Ectodermal cell (in vitro differentiated cells): ENCODE measurements around the gene COPS3.

Experiments
- H3K27ac ChIP-seq: 2 replicates; pipeline ENCODE4 v1.7.0; 2013; ENCODE audit warnings: mild to moderate bottlenecking, low read depth, low read length; ENCODE audit not compliant: insufficient read depth, poor library complexity, severe bottlenecking
- H3K27me3 ChIP-seq: 2 replicates; pipeline ENCODE4 v1.7.0; 2013; ENCODE audit warnings: mild to moderate bottlenecking, low read length; ENCODE audit not compliant: insufficient read depth, control insufficient read depth, poor library complexity, severe bottlenecking
- H3K36me3 ChIP-seq: one replicate; pipeline ENCODE4 v1.7.0; 2013; ENCODE audit warnings: low read length; ENCODE audit not compliant: control insufficient read depth, insufficient read depth
- H3K4me1 ChIP-seq: one replicate; pipeline ENCODE4 v1.7.0; 2013; ENCODE audit warnings: low read length; ENCODE audit not compliant: control insufficient read depth, insufficient read depth
- H3K4me3 ChIP-seq: 2 replicates; pipeline ENCODE4 v1.7.0; 2013; ENCODE audit warnings: low read depth, low read length, control low read depth; ENCODE audit not compliant: insufficient read depth
- H3K9me3 ChIP-seq: 2 replicates; pipeline ENCODE4 v1.7.0; 2013; ENCODE audit warnings: mild to moderate bottlenecking, low read length, moderate library complexity; ENCODE audit not compliant: control insufficient read depth
- WGBS, 2 experiments: methylation state at CpG; one replicate each; pipeline ENCODE4 v1.1.7; 2013; ENCODE audit warnings: missing lambda C conversion rate in 2 of 2; 5-methylcytosine and 5-hydroxymethylcytosine counted together

COPS3 gene

GRCh38 chr17:17320188-17320910 lies 39.3 kb upstream of the COPS3 start:
- no peak overlapping the region for H3K4me3 ChIP-seq
- no peaks in the 10 kb centered on the region for H3K9me3 ChIP-seq
- no peak overlapping the region for H3K27ac ChIP-seq
- H3K36me3 ChIP-seq: no peaks in the 10 kb centered on the region
- 91 to 94% methylated on average over 16 of the region's 16 CpGs for WGBS, 2 experiments
- no peaks in the 10 kb centered on the region for H3K27me3 ChIP-seq
- H3K4me1 ChIP-seq: no peaks in the 10 kb centered on the region

GRCh38 chr17:17315142-17315821 lies 34.2 kb upstream of the COPS3 start:
- Histone ChIP-seq H3K27ac (no peak overlapping the region), H3K36me3 (no peaks in the 10 kb centered on the region), H3K4me1 (no peaks in the 10 kb centered on the region), H3K9me3 (no peaks in the 10 kb centered on the region), H3K27me3 (no peaks in the 10 kb centered on the region), H3K4me3 (no peak overlapping the region)
- WGBS, 2 experiments: 86 to 90% methylated on average over 5 to 6 of the region's 6 CpGs

GRCh38 chr17:17314501-17315071 lies 33.5 kb upstream of the COPS3 start:
- no peaks in the 10 kb centered on the region for H3K9me3 ChIP-seq
- H3K4me1 ChIP-seq: no peaks in the 10 kb centered on the region
- no peak overlapping the region for H3K27ac ChIP-seq
- H3K36me3 ChIP-seq: no peaks in the 10 kb centered on the region
- WGBS, 2 experiments: 85 to 87% methylated on average over 5 of the region's 5 CpGs
- H3K4me3 ChIP-seq: no peak overlapping the region
- no peaks in the 10 kb centered on the region for H3K27me3 ChIP-seq

- 73 to 74% methylated on average over 12 of the region's 12 CpGs for WGBS, 2 experiments
These were observed 32.4 kb upstream of the COPS3 start for GRCh38 chr17:17313350-17313991.

GRCh38 chr17:17309356-17309755 lies 28.3 kb upstream of the COPS3 start:
- WGBS, 2 experiments: 79 to 90% methylated on average over 1 of the region's 1 CpG
- no peaks in the 10 kb centered on the region for H3K36me3 ChIP-seq
- H3K4me1 ChIP-seq: no peaks in the 10 kb centered on the region
- no peak overlapping the region for H3K27ac ChIP-seq
- H3K4me3 ChIP-seq: no peak overlapping the region
- no peaks in the 10 kb centered on the region for H3K9me3 ChIP-seq
- peaks cover 7% of the 10 kb centered on the region for H3K27me3 ChIP-seq

More at GRCh38 chr17:17313350-17313991, 32.4 kb upstream of the COPS3 start:
- H3K4me3 ChIP-seq: no peak overlapping the region
- no peaks in the 10 kb centered on the region for H3K27me3 ChIP-seq
- no peaks in the 10 kb centered on the region for H3K4me1 ChIP-seq
- H3K9me3 ChIP-seq: no peaks in the 10 kb centered on the region
- no peaks in the 10 kb centered on the region for H3K36me3 ChIP-seq
- H3K27ac ChIP-seq: no peak overlapping the region

- Histone ChIP-seq H3K9me3 (no peaks in the 10 kb centered on the region), H3K27me3 (peaks cover 16% of the 10 kb centered on the region), H3K36me3 (no peaks in the 10 kb centered on the region), H3K4me3 (no peak overlapping the region), H3K4me1 (no peaks in the 10 kb centered on the region), H3K27ac (no peak overlapping the region)
- WGBS, 2 experiments: 72 to 75% methylated on average over 5 to 8 of the region's 8 CpGs
These were observed 24.3 kb upstream of the COPS3 start for GRCh38 chr17:17305281-17305801.

DNA sequence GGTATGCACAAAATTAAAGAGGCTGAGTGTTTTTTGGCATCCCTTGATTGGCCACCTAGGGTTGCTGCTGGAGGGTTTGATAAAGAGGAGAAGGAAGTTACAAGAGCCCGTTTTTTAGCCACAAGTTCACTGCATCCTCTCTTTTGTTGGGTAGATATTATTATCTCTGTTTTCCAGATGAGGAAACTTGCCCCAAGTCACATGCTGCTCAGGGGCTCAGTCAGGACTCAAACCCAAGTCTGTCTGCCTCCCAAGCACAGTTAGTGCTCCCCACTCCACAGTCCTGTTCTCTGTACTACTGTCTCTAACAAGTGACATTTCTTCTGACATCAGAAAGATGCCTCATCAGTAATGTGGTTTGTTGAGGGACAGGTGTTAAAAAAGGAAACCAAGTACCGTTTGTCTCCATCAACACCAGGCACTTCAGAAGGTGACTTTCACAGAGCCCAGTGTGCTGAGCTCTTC lies 23.5 kb upstream of the COPS3 start:
- 83 to 89% methylated on average over 2 of the region's 2 CpGs for WGBS, 2 experiments
- Histone ChIP-seq H3K36me3 (no peaks in the 10 kb centered on the region), H3K4me1 (no peaks in the 10 kb centered on the region), H3K27me3 (peaks cover 16% of the 10 kb centered on the region), H3K27ac (no peak overlapping the region), H3K9me3 (no peaks in the 10 kb centered on the region), H3K4me3 (no peak overlapping the region)

GRCh38 chr17:17303847-17304490 lies 22.9 kb upstream of the COPS3 start:
- Histone ChIP-seq H3K9me3 (no peaks in the 10 kb centered on the region), H3K4me1 (no peaks in the 10 kb centered on the region), H3K36me3 (no peaks in the 10 kb centered on the region), H3K27ac (no peak overlapping the region), H3K4me3 (peak overlapping the region; percentile 53), H3K27me3 (peaks cover 16% of the 10 kb centered on the region)
- 25% methylated on average over 21 of the region's 21 CpGs for WGBS, 2 experiments

DNA sequence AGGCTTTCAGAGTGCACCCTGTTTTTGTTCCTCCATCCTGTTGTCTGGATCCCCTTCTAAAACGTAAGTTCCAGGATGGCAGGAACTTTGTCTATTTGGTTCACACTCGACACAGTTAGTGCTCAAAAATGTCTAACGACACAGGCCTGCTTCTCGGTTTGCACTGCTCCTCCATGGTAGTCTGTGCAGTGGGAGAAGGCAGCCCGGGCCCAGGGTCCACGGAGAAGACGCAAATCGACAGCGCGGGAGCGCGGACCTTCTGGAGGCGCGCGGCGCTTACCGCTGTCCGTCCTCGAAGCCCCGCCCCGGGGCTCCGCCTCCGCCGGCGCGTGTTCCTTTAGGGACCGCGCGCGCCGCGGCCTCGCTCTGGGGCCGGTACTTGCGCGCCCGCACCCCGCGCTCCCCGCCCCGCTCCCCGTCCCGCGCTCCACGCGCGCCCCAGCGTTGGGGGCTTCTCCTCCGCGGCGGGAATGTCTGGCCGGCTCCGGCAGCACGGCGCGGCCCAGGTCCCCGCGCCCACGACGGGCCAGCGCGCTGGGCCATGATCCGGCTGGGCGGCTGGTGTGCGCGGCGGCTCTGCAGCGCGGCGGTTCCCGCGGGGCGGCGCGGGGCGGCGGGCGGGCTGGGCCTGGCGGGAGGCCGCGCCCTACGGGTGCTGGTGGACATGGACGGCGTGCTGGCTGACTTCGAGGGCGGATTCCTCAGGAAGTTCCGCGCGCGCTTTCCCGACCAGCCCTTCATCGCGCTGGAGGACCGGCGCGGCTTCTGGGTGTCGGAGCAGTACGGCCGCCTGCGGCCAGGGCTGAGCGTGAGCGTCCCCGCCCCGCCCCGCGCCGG lies 22.2 kb upstream of the COPS3 start, which contains the start of gene NT5M:
Gene NT5M, plus strand, starts transcription at position 364 of the 837 bp plus-strand sequence. Its CDS starts 178 bp downstream, at position 542.
- peak within 1 kb of the TSS; percentile 53 for H3K4me3 ChIP-seq
- no peaks in the 10 kb centered on the region for H3K36me3 ChIP-seq
- H3K4me1 ChIP-seq: no peaks in the 10 kb centered on the region
- WGBS, 2 experiments: 1% methylated on average over 107 of the region's 107 CpGs
- H3K27ac ChIP-seq: no peak within 1 kb of the TSS
- peaks cover 16% of the 10 kb centered on the region for H3K27me3 ChIP-seq
- H3K9me3 ChIP-seq: no peaks in the 10 kb centered on the region
